Heart left ventricle (tissue), 16 donors: Measurements from ENCODE around the gene TXNRD2. TPM values are rescaled to one million over a fixed set of nuclear protein-coding genes. Genes with fewer than 3 reads are reported as not detected.

ENCODE experiments used
- ATAC-seq, 4 donors: fragments of 200-7000 bp; cut with Tn5 transposase; one replicate each; pipeline ENCODE4 v1.9.1; 2020 to 2022; ENCODE audit warnings: moderate library complexity in 4 of 4, mild to moderate bottlenecking in 3 of 4, moderate number of reproducible peaks in 1 of 4
- DNase-seq, 5 donors: peaks; one replicate each; pipeline ENCODE4 v3.0.0-alpha.2; 2020
- H3K27ac ChIP-seq, 12 donors: fragments of 200-600 bp; sonication (generic) in 4 of 12; one replicate each; pipeline versions ENCODE4 v1.5.0 to v1.8.0; 2016 to 2022; ENCODE audit warnings: mild to moderate bottlenecking in 2 of 12
- H3K27me3 ChIP-seq, 9 donors: fragments of 200-600 bp; sonication (generic) in 2 of 9; one replicate each; pipeline versions ENCODE4 v1.5.1 to v1.8.0; 2016 to 2022; ENCODE audit warnings: mild to moderate bottlenecking in 3 of 9
- H3K36me3 ChIP-seq, 9 donors: fragments of 200-600 bp; sonication (generic) in 2 of 9; one replicate each; pipeline versions ENCODE4 v1.5.0 to v1.8.0; 2018 to 2022; ENCODE audit warnings: mild to moderate bottlenecking in 2 of 9
- H3K4me1 ChIP-seq, 12 donors: fragments of 200-600 bp; sonication (generic) in 4 of 12; one replicate each; pipeline versions ENCODE4 v1.5.0 to v1.8.0; 2016 to 2022; ENCODE audit warnings: mild to moderate bottlenecking in 3 of 12
- H3K4me3 ChIP-seq, 12 donors: fragments of 200-600 bp; sonication (generic) in 4 of 12; one replicate each; pipeline versions ENCODE4 v1.5.0 to v1.8.0; 2017 to 2022; ENCODE audit warnings: mild to moderate bottlenecking in 9 of 12, moderate library complexity in 4 of 12
- H3K9me3 ChIP-seq, 12 donors: fragments of 200-600 bp; sonication (generic) in 4 of 12; one replicate each; pipeline versions ENCODE4 v1.5.0 to v1.8.0; 2016 to 2022; ENCODE audit warnings: mild to moderate bottlenecking in 1 of 12
- CTCF ChIP-seq, 12 donors: fragments of 200-600 bp; sonication (generic) in 4 of 12; IDR thresholded peaks; one replicate each; pipeline versions ENCODE4 v1.5.0 to v1.8.0; 2018 to 2022; ENCODE audit warnings: antibody characterized with exemption in 12 of 12, mild to moderate bottlenecking in 5 of 12
- POLR2A ChIP-seq, 2 donors: fragments of 450-650 bp; IDR thresholded peaks; one replicate each; pipeline ENCODE4 v1.6.1; 2017; ENCODE audit warnings: antibody characterized with exemption in 2 of 2, mild to moderate bottlenecking in 2 of 2, moderate library complexity in 2 of 2
- WGBS, 4 donors: extraction: QIAGEN DNeasy Blood & Tissue Kit in 2 of 4; methylation state at CpG; one replicate each; pipeline versions ENCODE4 v1.1.5 to v1.1.7; 2013 to 2018; 5-methylcytosine and 5-hydroxymethylcytosine counted together
- intact Hi-C, 10 donors: fragments of 100-400 bp; cut with DNase I; formaldehyde crosslinking; loops; one replicate each; pipeline versions ENCODE4 v1.11.1 to v1.14.2; 2022
- polyA plus RNA-seq, 2 donors: library from polyadenylated mRNA; stranded (reverse); fragments of 200-250 nt; gene quantifications; one replicate each; pipeline ENCODE4 v1.2.3, GENCODE V29; 2013
- total RNA-seq, 9 donors: library from RNA; depleted of rRNA in 2 of 9; stranded (reverse); fragments of >200 nt in 2 of 9; fragmentation: NEBNext Ultra II Directional in 3 of 9; extraction: Animal tissue kit (Norgen Biotek cat#: 25700) in 3 of 9; gene quantifications; one replicate each; pipeline versions ENCODE4 v1.1.0 to v1.2.4, GENCODE V29; 2016 to 2023
- donor health status: ischemic (EF 13 %, LVEDD 7.1; RV severe dilation, severe dysfunction).
- donor health status: healthy with polysubstance abuse.
- donor health status: DM: no; HTN: yes; CAD: no.
- donor health status: DM: no; HTN: no; CAD: no.
- donor health status: ischemic (EF 25% LVEDD 6.9; RV normal size, moderate dysfunction).
- donor health status: ischemic (EF 25% LVEDD 5.7; RV mildly dilated, moderate dysfunction).
- donor health status: healthy.
- donor health status: DM: yes; HTN: yes; CAD: no.
- donor health status: ischemic (EF 35%, LVEDD 5.7; RV mildly dilated, moderate dysfunction).
- donor health status: nonischemic (EF 11% LVEDD 7.7; RV severe dilation, severe dysfunction).
- donor health status: DM: yes; HTN: yes; CAD: no.
- donor health status: PGD.
- donor health status: ischemic (EF 29% LVEDD 5.4; RV normal size, mild dysfunction).
- donor health status: nonischemic (EF 23%, LVEDD 6.1; RV moderate dilation, normal function).

The TXNRD2 gene
- total and polyA plus RNA-seq, 11 donors, result 23.4 to 60.2 (median 33.5) TPM

GRCh38 chr22:19850763-19851109 is 90.9 kb downstream of the TXNRD2 start:
- no peaks in the 10 kb centered on the region for H3K27me3 ChIP-seq
- no peak overlapping the region for H3K4me3 ChIP-seq
- H3K4me1 ChIP-seq, result peaks cover 0 to 25% (median 17%) of the 10 kb centered on the region in 12 donors
- peaks cover 0 to 4% (median 0%) of the 10 kb centered on the region in 12 donors for H3K9me3 ChIP-seq
- no peak for ATAC-seq
- no peak for TF ChIP-seq CTCF (IDR thresholded peaks at IDR 0.05)
- no peak for TF ChIP-seq POLR2A (IDR thresholded peaks at IDR 0.05)
- WGBS, 4 donors, result 86 to 90% (median 89%) methylated on average over 9 of the region's 9 CpGs
- no peak for DNase-seq
- H3K36me3 ChIP-seq, result peaks cover 0 to 31% (median 14%) of the 10 kb centered on the region in 9 donors
- intact Hi-C loops, result loop anchor here in 3 of 10 donors (5.0 to 10.0 kb wide), 7 partner anchors 43 to 1756 kb away; partner anchors contain the start of genes COMT (in 1 of the 3), TBX1 (in 1 of the 3) and TXNRD2 (in 1 of the 3)
- H3K27ac ChIP-seq, result no peak overlapping the region

GRCh38 chr22:19849835-19850762 is 91.5 kb downstream of the TXNRD2 start:
- Histone ChIP-seq H3K9me3 (peaks cover 0 to 4% (median 0%) of the 10 kb centered on the region in 12 donors), H3K36me3 (peaks cover 0 to 31% (median 14%) of the 10 kb centered on the region in 9 donors), H3K4me3 (no peak overlapping the region), H3K4me1 (peaks cover 0 to 25% (median 13%) of the 10 kb centered on the region in 12 donors), H3K27me3 (no peaks in the 10 kb centered on the region), H3K27ac (no peak overlapping the region)
- WGBS, 4 donors, result 89 to 93% (median 92%) methylated on average over 9 of the region's 9 CpGs
- DNase-seq (no peak), ATAC-seq (no peak)
- TF ChIP-seq POLR2A (IDR thresholded peaks at IDR 0.05) (no peak), CTCF (IDR thresholded peaks at IDR 0.05) (no peak)
- intact Hi-C loops, result loop anchor here in 3 of 10 donors (5.0 to 10.0 kb wide), 7 partner anchors 43 to 1755 kb away; partner anchors contain the start of genes COMT (in 1 of the 3), TBX1 (in 1 of the 3) and TXNRD2 (in 1 of the 3)

GRCh38 chr22:19848298-19849224 is 93.1 kb downstream of the TXNRD2 start:
- Histone ChIP-seq H3K9me3 (peaks cover 0 to 4% (median 0%) of the 10 kb centered on the region in 12 donors), H3K27me3 (no peaks in the 10 kb centered on the region), H3K4me3 (no peak overlapping the region), H3K4me1 (peaks cover 0 to 35% (median 23%) of the 10 kb centered on the region in 12 donors), H3K27ac (no peak overlapping the region), H3K36me3 (peaks cover 0 to 31% (median 14%) of the 10 kb centered on the region in 9 donors)
- ATAC-seq (no peak), DNase-seq (no peak)
- WGBS, 4 donors, result 81 to 90% (median 86%) methylated on average over 7 of the region's 7 CpGs
- intact Hi-C loops, result no loop called here
- TF ChIP-seq CTCF (IDR thresholded peaks at IDR 0.05), result no peak
- TF ChIP-seq POLR2A (IDR thresholded peaks at IDR 0.05), result no peak
